Stomach (tissue), 9 donors: ENCODE data around the gene EHMT1. TPM values are rescaled to one million over a fixed set of nuclear protein-coding genes. Genes with fewer than 3 reads are reported as not detected.

ENCODE experiments used
- DNase-seq, 2 donors: peaks; one replicate each; pipeline versions ENCODE4 v3.0.0 to v3.0.0-alpha.2; 2013 to 2019
- H3K27ac ChIP-seq, 5 donors: fragments of 200-600 bp in 4 of 5; sonication (generic) in 4 of 5; one replicate each; pipeline ENCODE4 v1.5.1; 2013 to 2019; ENCODE audit warnings: mild to moderate bottlenecking in 1 of 5, moderate library complexity in 1 of 5
- H3K27me3 ChIP-seq, 3 donors: fragments of 200-600 bp; sonication (generic); one replicate each; pipeline ENCODE4 v1.5.1; 2017 to 2019; ENCODE audit warnings: mixed run types in 1 of 3
- H3K36me3 ChIP-seq, 4 donors: fragments of 200-600 bp; sonication (generic); 1 replicate in 3 of 4; 2 replicates in 1 of 4; pipeline ENCODE4 v1.5.1; 2016 to 2019
- H3K4me1 ChIP-seq, 4 donors: fragments of 200-600 bp; sonication (generic); one replicate each; pipeline ENCODE4 v1.5.1; 2016 to 2019
- H3K4me3 ChIP-seq, 4 donors: fragments of 200-600 bp; sonication (generic) in 3 of 4; one replicate each; pipeline ENCODE4 v1.5.1; 2016 to 2019; ENCODE audit warnings: mild to moderate bottlenecking in 1 of 4
- H3K9me3 ChIP-seq, 4 donors: fragments of 200-600 bp; sonication (generic); one replicate each; pipeline ENCODE4 v1.5.1; 2016 to 2019
- EP300 ChIP-seq: sonication (generic); formaldehyde crosslinking; IDR thresholded peaks from one replicate; pipeline ENCODE4 v1.6.1; 2017; ENCODE audit warnings: antibody characterized with exemption
- POLR2A ChIP-seq, 4 donors: fragments of 450-650 bp; IDR thresholded peaks; one replicate each; pipeline ENCODE4 v1.6.1; 2016; ENCODE audit warnings: antibody characterized with exemption in 4 of 4, control low read depth in 2 of 4, mild to moderate bottlenecking in 1 of 4, moderate library complexity in 1 of 4
- POLR2AphosphoS5 ChIP-seq, 3 donors: sonication (generic); formaldehyde crosslinking; IDR thresholded peaks; one replicate each; pipeline ENCODE4 v1.6.1; 2016; ENCODE audit warnings: antibody characterized with exemption in 3 of 3
- WGBS, 5 donors: extraction: QIAGEN DNeasy Blood & Tissue Kit in 3 of 5; methylation state at CpG; one replicate each; pipeline versions ENCODE4 v1.1.5 to v1.1.7; 2013 to 2018; 5-methylcytosine and 5-hydroxymethylcytosine counted together
- intact Hi-C: fragments of 100-400 bp; cut with DNase I; formaldehyde crosslinking; loops from one replicate; pipeline ENCODE4 v1.15.1; 2023; ENCODE audit warnings: low total_unique reads
- polyA plus RNA-seq, 3 donors: library from polyadenylated mRNA; stranded (reverse); fragments of 200-250 nt; gene quantifications; one replicate each; pipeline ENCODE4 v1.2.3, GENCODE V29; 2013
- total RNA-seq, 5 donors: library from RNA; depleted of rRNA; stranded (reverse); fragments of >200 nt; gene quantifications; one replicate each; pipeline versions ENCODE4 v1.1.0 to v1.2.3, GENCODE V29; 2014 to 2016
- TF ChIP-seq, protein P1 (sequence below), 7 experiments: fragments of 450-650 bp in 4 of 7; fragments of 200-600 bp in 3 of 7; sonication (generic) in 3 of 7; IDR thresholded peaks; one replicate each; pipeline ENCODE4 v1.5.1; 2016 to 2019; ENCODE audit warnings: antibody characterized with exemption in 7 of 7, control low read depth in 2 of 7, mild to moderate bottlenecking in 1 of 7
- donor health status: healthy with polysubstance abuse.
- donor health status: Bipolar disorder and iron deficiency.
- donor health status: healthy.

Gene EHMT1
- total and polyA plus RNA-seq, 8 donors: 23.9 to 419 (median 79.5) TPM

DNA sequence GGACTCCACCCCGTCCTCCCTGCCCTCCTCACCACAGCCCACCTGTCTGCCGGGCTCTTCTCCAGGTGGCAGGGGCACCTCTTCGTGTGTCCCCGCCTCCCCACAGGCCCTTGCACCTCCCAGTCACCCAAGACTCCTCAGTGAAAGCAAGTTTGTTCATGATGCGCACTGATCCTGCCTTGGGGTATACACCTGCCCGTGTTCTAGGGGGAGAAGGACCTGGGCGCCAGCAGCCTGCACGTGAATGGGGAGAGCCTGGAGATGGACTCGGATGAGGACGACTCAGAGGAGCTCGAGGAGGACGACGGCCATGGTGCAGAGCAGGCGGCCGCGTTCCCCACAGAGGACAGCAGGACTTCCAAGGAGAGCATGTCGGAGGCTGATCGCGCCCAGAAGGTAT, 124.9 kb downstream of the EHMT1 start:
- intact Hi-C loops: no loop called here
- no peak for DNase-seq
- Histone ChIP-seq H3K9me3 (no peaks in the 10 kb centered on the region), H3K27ac (no peak overlapping the region), H3K4me3 (no peak overlapping the region), H3K4me1 (peaks cover 0 to 16% (median 9%) of the 10 kb centered on the region in 4 donors), H3K27me3 (no peaks in the 10 kb centered on the region), H3K36me3 (peaks cover 31 to 76% (median 67%) of the 10 kb centered on the region in 4 donors)
- TF ChIP-seq EP300: no peak
- no peak for TF ChIP-seq POLR2A (IDR thresholded peaks at IDR 0.05)
- no peak for TF ChIP-seq POLR2AphosphoS5 (IDR thresholded peaks at IDR 0.05)
- TF ChIP-seq, protein P1, sequence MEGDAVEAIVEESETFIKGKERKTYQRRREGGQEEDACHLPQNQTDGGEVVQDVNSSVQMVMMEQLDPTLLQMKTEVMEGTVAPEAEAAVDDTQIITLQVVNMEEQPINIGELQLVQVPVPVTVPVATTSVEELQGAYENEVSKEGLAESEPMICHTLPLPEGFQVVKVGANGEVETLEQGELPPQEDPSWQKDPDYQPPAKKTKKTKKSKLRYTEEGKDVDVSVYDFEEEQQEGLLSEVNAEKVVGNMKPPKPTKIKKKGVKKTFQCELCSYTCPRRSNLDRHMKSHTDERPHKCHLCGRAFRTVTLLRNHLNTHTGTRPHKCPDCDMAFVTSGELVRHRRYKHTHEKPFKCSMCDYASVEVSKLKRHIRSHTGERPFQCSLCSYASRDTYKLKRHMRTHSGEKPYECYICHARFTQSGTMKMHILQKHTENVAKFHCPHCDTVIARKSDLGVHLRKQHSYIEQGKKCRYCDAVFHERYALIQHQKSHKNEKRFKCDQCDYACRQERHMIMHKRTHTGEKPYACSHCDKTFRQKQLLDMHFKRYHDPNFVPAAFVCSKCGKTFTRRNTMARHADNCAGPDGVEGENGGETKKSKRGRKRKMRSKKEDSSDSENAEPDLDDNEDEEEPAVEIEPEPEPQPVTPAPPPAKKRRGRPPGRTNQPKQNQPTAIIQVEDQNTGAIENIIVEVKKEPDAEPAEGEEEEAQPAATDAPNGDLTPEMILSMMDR (IDR thresholded peaks at IDR 0.05): no peak
- 93 to 96% (median 95%) methylated on average over 19 of the region's 19 CpGs for WGBS, 5 donors

- TF ChIP-seq POLR2AphosphoS5 (IDR thresholded peaks at IDR 0.05) (no peak), EP300 (no peak), POLR2A (IDR thresholded peaks at IDR 0.05) (no peak)
- TF ChIP-seq, protein P1 (IDR thresholded peaks at IDR 0.05): no peak
- Histone ChIP-seq H3K4me3 (no peak overlapping the region), H3K36me3 (peaks cover 31 to 86% (median 73%) of the 10 kb centered on the region in 4 donors), H3K27me3 (no peaks in the 10 kb centered on the region), H3K9me3 (no peaks in the 10 kb centered on the region), H3K27ac (no peak overlapping the region), H3K4me1 (peaks cover 0 to 11% (median 4%) of the 10 kb centered on the region in 4 donors)
- intact Hi-C loops: no loop called here
- WGBS, 5 donors: 81 to 92% (median 89%) methylated on average over 7 to 11 of the region's 11 CpGs
- no peak for DNase-seq
These were observed 125.9 kb downstream of the EHMT1 start for GRCh38 chr9:137744632-137745183.

- Histone ChIP-seq H3K9me3 (no peaks in the 10 kb centered on the region), H3K4me1 (peaks cover 0 to 2% (median 0%) of the 10 kb centered on the region in 4 donors), H3K4me3 (no peak overlapping the region), H3K36me3 (peaks cover 31 to 82% (median 73%) of the 10 kb centered on the region in 4 donors), H3K27ac (peak overlapping the region in 1 of 5 donors; percentile 31), H3K27me3 (no peaks in the 10 kb centered on the region)
- no peak for TF ChIP-seq EP300
- DNase-seq: peak in 1 of 2 donors; percentile 52
- intact Hi-C loops: no loop called here
- WGBS, 5 donors: 73 to 89% (median 82%) methylated on average over 10 of the region's 10 CpGs
These were observed 126.8 kb downstream of the EHMT1 start for GRCh38 chr9:137745541-137745991.

DNA sequence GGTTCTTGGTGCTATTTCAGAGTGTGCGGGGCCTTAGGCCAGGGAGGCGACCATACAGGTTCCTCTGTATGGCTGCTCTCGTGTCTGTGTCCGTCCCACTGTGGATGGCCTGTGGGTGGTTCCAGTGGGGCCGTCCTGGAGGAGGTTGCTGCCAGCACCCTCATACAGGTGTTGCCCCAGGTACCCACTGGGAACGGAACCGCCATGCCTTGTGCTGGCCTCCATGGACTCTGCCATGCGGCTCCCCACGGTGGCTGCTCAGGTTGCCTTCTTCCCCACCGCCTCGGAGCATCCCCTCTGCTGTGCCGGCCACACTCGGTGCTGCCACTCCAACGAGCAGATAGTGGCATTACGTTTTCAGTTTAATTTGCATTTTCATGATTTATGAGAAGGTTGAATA, 129.5 kb downstream of the EHMT1 start:
- no peak for DNase-seq
- Histone ChIP-seq H3K27ac (no peak overlapping the region), H3K27me3 (no peaks in the 10 kb centered on the region), H3K4me1 (no peaks in the 10 kb centered on the region), H3K36me3 (peaks cover 40 to 92% (median 83%) of the 10 kb centered on the region in 4 donors), H3K4me3 (no peak overlapping the region), H3K9me3 (no peaks in the 10 kb centered on the region)
- TF ChIP-seq POLR2AphosphoS5 (IDR thresholded peaks at IDR 0.05): no peak
- TF ChIP-seq, protein P1 (IDR thresholded peaks at IDR 0.05): no peak
- no peak for TF ChIP-seq EP300
- TF ChIP-seq POLR2A (IDR thresholded peaks at IDR 0.05): no peak
- WGBS, 5 donors: 93 to 96% (median 95%) methylated on average over 12 to 15 of the region's 15 CpGs
- intact Hi-C loops: no loop called here

DNA sequence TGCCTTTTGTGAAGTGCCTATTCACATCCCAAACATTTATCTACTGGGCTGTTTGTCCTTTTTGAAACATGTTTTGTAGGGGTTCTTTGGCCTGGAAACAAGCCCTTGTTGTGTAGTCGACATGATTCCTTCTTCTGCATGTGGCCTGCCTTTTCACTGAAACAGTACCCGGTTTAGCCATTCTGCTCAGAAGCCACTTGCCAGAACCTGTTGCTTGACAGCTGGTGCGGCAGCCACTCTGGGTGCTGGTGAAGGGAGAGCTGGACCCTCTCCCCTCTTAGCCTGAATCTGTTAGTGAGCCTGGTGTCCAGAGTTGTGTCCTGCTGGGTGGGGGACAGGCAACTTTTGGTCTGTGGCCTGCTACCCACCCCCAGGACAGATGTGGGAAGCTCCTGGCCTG, 129.9 kb downstream of the EHMT1 start:
- intact Hi-C loops: no loop called here
- Histone ChIP-seq H3K36me3 (peaks cover 36 to 92% (median 83%) of the 10 kb centered on the region in 4 donors), H3K27ac (no peak overlapping the region), H3K9me3 (no peaks in the 10 kb centered on the region), H3K4me1 (no peaks in the 10 kb centered on the region), H3K27me3 (no peaks in the 10 kb centered on the region), H3K4me3 (no peak overlapping the region)
- no peak for DNase-seq
- WGBS, 5 donors: 83 to 93% (median 92%) methylated on average over 3 of the region's 3 CpGs
- TF ChIP-seq POLR2A (IDR thresholded peaks at IDR 0.05) (no peak), EP300 (no peak), POLR2AphosphoS5 (IDR thresholded peaks at IDR 0.05) (no peak)
- TF ChIP-seq, protein P1 (IDR thresholded peaks at IDR 0.05): no peak
